Thyroid gland (tissue), 4 donors: ENCODE data around the gene HOXA3. TPM values are rescaled to one million over a fixed set of nuclear protein-coding genes. Genes with fewer than 3 reads are reported as not detected.

ENCODE experiments used
- DNase-seq, 2 donors: peaks; one replicate each; pipeline ENCODE4 v3.0.0-alpha.2; 2019
- H3K27ac ChIP-seq, 3 donors: fragments of 200-600 bp; sonication (generic); 1 replicate in 2 of 3; 2 replicates in 1 of 3; pipeline ENCODE4 v1.5.1; 2016 to 2019; ENCODE audit warnings: mild to moderate bottlenecking in 1 of 3, moderate library complexity in 1 of 3
- H3K27me3 ChIP-seq: fragments of 200-600 bp; sonication (generic); one replicate; pipeline ENCODE4 v1.5.1; 2019
- H3K36me3 ChIP-seq, 2 donors: fragments of 200-600 bp; sonication (generic); one replicate each; pipeline ENCODE4 v1.5.1; 2016 to 2019
- H3K4me1 ChIP-seq, 2 donors: fragments of 200-600 bp; sonication (generic); one replicate each; pipeline ENCODE4 v1.5.1; 2017 to 2019
- H3K4me3 ChIP-seq, 3 donors: fragments of 200-600 bp; sonication (generic); replicated peaks in 1 of 3; 1 replicate in 2 of 3; 2 replicates in 1 of 3; pipeline ENCODE4 v1.5.1; 2016; ENCODE audit warnings: mild to moderate bottlenecking in 1 of 3
- H3K9me3 ChIP-seq: fragments of 200-600 bp; sonication (generic); one replicate; pipeline ENCODE4 v1.5.1; 2017
- CTCF ChIP-seq, 6 experiments: fragments of 200-600 bp in 3 of 6; fragments of 450-650 bp in 3 of 6; sonication (generic) in 3 of 6; IDR thresholded peaks; one replicate each; pipeline ENCODE4 v1.5.1; 2016 to 2019; ENCODE audit warnings: antibody characterized with exemption in 6 of 6, mild to moderate bottlenecking in 2 of 6, inconsistent platforms in 1 of 6, moderate library complexity in 1 of 6
- POLR2A ChIP-seq, 2 donors: fragments of 450-650 bp; IDR thresholded peaks; one replicate each; pipeline ENCODE4 v1.6.1; 2017; ENCODE audit warnings: antibody characterized with exemption in 2 of 2, mild to moderate bottlenecking in 2 of 2, moderate library complexity in 1 of 2
- WGBS, 2 donors: methylation state at CpG; one replicate each; pipeline ENCODE4 v1.1.5; 2017; 5-methylcytosine and 5-hydroxymethylcytosine counted together
- intact Hi-C: fragments of 100-400 bp; cut with DNase I; formaldehyde crosslinking; loops from one replicate; pipeline ENCODE4 v1.15.1; 2023
- total RNA-seq, 4 donors: library from RNA; depleted of rRNA; stranded (reverse); fragments of >200 nt; gene quantifications; one replicate each; pipeline ENCODE4 v1.2.3, GENCODE V29; 2016

Gene HOXA3
- total RNA-seq, 4 donors from 2014 or later, result 0.94 to 6.1 (median 1.9) TPM

GRCh38 chr7:27140126-27140857 is 12.1 kb downstream of the HOXA3 start:
- Histone ChIP-seq H3K36me3 (no peaks in the 10 kb centered on the region), H3K9me3 (no peaks in the 10 kb centered on the region), H3K4me1 (peaks cover 11 to 16% of the 10 kb centered on the region in 2 donors), H3K27ac (no peak overlapping the region), H3K27me3 (peaks cover 80% of the 10 kb centered on the region), H3K4me3 (no peak overlapping the region)
- 33 to 50% methylated on average over 15 of the region's 15 CpGs for WGBS, 2 donors
- TF ChIP-seq POLR2A (IDR thresholded peaks at IDR 0.05), result no peak
- TF ChIP-seq CTCF (IDR thresholded peaks at IDR 0.05), result no peak
- intact Hi-C loops, result no loop called here
- no peak for DNase-seq

- Histone ChIP-seq H3K27me3 (peaks cover 74% of the 10 kb centered on the region), H3K36me3 (no peaks in the 10 kb centered on the region), H3K4me1 (peaks cover 11 to 16% of the 10 kb centered on the region in 2 donors), H3K27ac (no peak overlapping the region), H3K9me3 (no peaks in the 10 kb centered on the region), H3K4me3 (no peak overlapping the region)
- intact Hi-C loops, result no loop called here
- DNase-seq, result no peak
- TF ChIP-seq POLR2A (IDR thresholded peaks at IDR 0.05) (no peak), CTCF (IDR thresholded peaks at IDR 0.05) (no peak)
- 34 to 36% methylated on average over 45 to 51 of the region's 53 CpGs for WGBS, 2 donors
Observed at GRCh38 chr7:27139334-27140125, 12.9 kb downstream of the HOXA3 start.

GRCh38 chr7:27138985-27139333 is 13.4 kb downstream of the HOXA3 start:
- H3K9me3 ChIP-seq, result no peaks in the 10 kb centered on the region
- H3K4me3 ChIP-seq, result no peak overlapping the region
- no peak for DNase-seq
- no peak for TF ChIP-seq POLR2A (IDR thresholded peaks at IDR 0.05)
- TF ChIP-seq CTCF (IDR thresholded peaks at IDR 0.05), result no peak
- peaks cover 68% of the 10 kb centered on the region for H3K27me3 ChIP-seq
- no peaks in the 10 kb centered on the region for H3K36me3 ChIP-seq
- intact Hi-C loops, result no loop called here
- H3K27ac ChIP-seq, result no peak overlapping the region
- H3K4me1 ChIP-seq, result peaks cover 11 to 15% of the 10 kb centered on the region in 2 donors
- WGBS, 2 donors, result 27 to 31% methylated on average over 11 of the region's 11 CpGs

- peaks cover 11% of the 10 kb centered on the region in 2 donors for H3K4me1 ChIP-seq
- H3K27me3 ChIP-seq, result peaks cover 69% of the 10 kb centered on the region
- no peaks in the 10 kb centered on the region for H3K9me3 ChIP-seq
- intact Hi-C loops, result no loop called here
- DNase-seq, result no peak
- no peak overlapping the region for H3K4me3 ChIP-seq
- 50 to 58% methylated on average over 1 of the region's 1 CpG for WGBS, 2 donors
- no peaks in the 10 kb centered on the region for H3K36me3 ChIP-seq
- TF ChIP-seq POLR2A (IDR thresholded peaks at IDR 0.05) (no peak), CTCF (IDR thresholded peaks at IDR 0.05) (no peak)
- H3K27ac ChIP-seq, result no peak overlapping the region
Observed at GRCh38 chr7:27138472-27138871, 13.9 kb downstream of the HOXA3 start.
